NCI-H774 (cell line): ENCODE data around the gene KLF4.
"Not testable (repeated sequence)": the region's sequence is repeated elsewhere in the genome, so short reads cannot be mapped to it uniquely, and the experiment has no call there.

Experiments
- DNase-seq: peaks from one replicate; lab custom pipeline; 2025; lab: John Stamatoyannopoulos, UW

The KLF4 gene

DNA sequence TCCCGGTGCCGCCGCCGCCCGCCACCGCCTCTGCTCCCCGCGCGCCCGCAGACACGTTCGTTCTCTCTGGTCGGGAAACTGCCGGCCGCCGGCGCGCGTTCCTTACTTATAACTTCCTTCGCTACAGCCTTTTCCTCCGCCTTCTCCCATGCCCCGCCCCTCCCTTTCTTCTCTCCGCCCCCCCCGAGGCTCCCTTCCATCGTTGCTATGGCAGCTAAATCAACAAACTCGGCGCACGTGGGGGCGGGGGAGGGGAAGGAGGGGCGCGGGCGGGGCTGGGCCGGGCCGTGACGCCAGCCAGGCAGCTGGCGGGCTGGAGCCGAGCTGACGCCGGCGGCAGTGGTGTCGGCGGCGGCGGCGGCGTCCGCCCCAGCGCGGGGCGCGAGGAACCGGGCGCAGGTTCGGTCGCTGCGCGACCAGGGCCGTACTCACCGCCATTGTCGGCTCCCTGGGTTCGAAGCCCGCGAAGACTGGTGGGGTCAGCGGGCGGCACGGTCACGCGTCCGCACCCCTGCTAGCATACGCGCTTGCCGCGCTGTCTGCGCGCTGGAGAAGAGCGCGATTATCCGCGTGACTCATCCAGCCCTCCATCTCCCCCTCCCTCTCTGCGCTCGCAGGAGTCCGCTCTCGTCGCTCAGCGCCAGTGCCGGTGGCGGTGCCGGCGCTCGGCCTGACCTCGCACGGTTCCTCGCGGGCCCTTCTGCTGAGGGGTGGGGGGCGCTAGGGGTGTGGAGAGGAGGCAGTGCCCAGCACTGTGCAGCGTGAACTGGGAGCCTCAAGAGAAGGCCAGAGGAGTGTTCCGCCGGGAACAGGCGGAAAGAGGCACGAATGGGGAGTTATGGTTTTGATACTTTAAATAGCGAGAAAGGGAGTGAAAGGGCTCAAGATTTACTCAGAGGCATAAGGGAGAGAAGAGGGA lies at the start of gene KLF4:
TSS of gene KLF4 (minus strand) at position 83 of the 919 bp plus-strand sequence. CDS start 597 bp downstream, outside the sequence.
- DNase-seq = peak; percentile 91

DNA sequence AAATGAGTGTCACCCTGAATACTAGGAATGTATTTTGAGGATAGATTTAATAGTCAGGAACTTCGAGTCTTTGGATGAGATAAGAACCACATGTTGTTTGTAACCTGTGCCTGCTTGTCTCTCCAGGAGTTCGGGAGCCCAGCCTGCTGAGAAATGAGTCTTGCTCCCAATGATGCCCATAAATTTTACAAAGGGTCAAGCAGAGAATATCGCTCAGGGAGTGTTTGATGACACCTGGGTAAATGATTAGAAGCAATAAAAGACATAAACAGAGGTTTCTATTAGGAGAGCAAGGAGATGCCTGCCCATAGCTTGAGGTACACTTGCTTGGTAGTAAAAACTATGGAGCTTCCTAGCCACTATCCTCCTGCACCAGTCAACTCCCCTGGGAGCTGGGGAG lies 46.9 kb upstream of the KLF4 start:
- DNase-seq = no peak

DNA sequence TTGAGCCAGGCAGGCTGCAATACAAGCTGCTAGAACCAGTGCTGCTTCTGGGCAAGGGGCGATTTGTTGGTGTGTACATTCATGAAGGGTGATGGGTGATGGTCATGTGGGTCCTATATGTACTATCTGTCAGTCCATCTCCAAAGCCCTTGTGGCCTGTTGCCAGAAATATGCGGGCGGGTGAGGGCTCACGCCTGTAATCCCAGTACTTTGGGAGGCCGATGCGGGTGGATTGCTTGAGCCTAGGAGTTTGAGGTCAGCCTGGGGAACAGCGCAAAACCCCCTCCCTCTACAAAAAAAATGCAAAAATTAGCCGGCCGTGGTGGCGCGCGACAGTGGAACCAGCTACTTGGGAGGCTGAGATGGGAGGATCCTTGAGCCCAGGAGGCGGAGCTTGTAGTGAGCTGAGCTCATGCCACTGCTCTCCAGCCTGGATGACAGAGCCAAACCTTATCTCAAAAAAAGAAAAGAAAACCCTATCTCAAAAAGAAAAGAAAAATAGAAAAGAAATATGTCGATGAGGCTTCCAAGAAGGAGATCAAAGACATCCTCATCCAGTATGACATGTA lies 45.0 kb upstream of the KLF4 start:
- DNase-seq = no peak

DNA sequence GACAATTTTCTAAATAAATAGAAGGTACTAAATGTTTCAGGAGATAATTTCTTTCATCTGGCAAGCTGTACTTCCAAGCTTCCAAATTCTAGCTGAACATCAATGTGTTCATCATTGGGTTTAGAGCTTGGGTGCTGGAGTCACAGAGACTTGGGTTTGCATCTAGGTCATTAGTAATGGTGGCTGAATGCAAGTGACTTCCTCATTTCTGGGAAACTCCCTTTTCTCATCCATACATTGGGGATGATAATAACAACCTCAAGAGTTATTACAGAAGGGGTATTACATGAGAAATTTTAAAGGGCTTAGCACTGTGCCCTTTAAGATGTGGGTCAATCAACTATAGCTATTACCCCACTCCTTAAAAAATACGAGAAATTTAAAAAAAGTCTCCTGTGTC lies 41.1 kb upstream of the KLF4 start:
- DNase-seq = no peak

DNA sequence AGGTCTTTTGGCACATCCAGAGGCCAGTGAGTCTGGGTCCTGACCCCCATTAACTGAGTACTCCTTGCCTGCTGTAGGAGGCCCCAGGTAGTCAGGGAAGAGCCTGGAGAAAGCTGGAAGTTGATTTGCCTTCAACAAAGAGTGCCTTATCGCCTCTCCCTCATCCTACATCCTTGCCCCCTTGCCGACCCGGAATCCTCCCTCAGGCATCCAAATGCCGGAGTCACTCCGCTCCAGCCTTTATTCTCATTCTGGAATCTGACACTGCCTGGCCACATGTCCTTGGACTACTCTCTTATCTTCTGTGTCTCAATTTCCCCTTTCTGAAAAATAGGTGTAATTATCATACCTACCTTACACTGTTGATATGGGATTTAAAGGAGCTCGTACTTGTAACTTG lies 39.1 kb upstream of the KLF4 start:
- DNase-seq = no peak

DNA sequence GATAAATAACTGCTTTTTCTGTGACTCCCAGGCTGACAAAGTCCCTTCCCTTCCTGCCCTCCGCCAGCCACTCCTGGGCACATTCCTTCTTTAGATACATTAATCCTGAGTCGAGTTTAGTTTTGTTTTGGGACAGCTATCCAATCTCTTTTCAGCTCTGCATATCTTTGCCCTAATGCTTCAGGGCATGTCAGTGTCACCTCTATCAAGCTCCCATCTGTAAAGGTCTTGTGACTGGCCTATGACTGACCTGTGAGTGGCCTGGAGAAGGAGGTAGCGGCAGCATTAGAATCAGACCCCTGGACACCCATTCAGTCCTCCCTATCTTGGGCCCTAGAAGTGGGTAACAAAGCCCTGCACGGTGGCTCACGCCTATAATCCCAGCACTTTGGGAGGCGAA lies 34.0 kb upstream of the KLF4 start:
- DNase-seq = no peak

DNA sequence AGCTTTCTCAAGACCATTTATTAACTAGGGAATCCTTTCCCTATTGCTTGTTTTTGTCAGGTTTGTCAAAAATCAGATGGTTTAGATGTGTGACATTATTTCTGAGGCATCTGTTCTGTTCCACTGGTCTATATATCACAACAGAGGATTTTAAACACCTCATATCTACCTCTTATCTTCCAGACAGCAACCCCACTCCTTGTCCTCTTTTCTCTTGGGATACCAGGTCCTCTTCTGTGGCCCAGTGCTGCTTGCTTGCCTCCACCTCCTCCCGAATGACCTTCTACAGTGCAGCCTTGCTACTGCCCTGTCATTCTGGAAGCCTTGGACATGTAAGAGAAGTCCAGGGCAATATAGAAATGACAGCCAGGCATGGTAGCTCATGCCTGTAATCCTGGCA lies 30.6 kb upstream of the KLF4 start:
- no peak for DNase-seq

DNA sequence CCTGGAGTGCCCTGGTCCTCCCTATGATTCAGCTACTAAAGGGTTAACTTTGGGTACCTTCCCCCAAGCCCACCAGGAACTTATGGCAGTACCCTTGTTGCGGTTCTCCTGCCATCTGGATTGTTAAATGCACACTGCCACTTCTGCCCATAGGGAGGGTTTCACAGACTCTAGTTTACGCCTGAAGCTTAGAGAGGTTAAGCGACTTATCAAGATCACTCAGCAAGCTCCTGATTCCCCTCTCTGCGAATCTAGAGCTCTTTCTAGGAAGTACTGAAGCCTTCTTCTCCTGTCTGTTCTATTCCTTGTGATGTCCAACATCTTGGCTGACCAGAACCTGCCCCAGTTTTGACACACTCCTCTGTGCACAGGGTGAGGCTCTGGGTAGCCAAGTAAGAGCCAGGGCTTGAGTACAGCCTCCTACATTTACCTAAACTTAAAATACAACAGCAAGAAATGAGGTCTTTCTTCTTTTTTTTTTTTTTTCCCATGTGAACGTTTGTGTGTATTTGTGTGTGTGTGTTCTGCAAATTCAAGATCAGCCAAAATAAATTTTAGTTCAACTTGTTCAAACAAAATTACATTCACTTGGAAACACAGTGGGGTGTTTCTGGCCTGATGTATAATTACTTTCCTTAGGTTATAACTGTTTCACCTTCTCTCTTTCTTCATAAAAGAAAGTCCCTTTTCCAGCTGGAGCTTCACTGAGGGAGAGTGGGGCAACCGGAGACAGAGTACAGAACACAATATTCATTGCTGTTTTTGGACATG lies 28.7 kb upstream of the KLF4 start:
- DNase-seq = no peak

DNA sequence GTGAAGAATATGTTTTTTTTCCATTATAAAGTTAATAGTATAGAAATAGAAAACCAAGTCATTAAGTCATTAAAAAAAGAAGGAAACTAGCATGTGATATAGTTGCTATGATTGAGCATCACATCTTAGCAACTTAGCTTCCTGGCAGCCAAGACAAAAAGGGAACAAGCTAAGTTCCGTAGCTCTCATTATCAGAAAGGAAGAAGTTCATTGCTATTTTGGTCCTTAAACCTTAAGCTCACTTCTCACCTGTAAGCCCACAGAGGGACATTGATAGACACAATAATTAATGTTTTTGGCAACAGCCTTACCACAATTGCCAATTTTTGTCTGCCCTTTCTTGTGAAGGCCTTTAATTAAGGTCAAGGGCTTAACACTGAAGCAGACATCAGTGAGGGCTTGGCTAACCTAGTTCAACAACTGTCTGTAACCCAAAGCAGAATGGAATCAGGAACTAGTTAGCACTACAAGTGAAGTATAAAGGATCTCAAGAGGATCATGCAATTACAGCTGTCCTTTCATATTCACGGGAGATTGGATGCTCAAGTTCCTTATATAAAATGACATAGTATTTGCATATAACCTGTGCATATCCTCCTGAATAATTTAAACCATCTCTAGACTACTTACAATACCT lies 24.0 kb upstream of the KLF4 start:
- no peak for DNase-seq

DNA sequence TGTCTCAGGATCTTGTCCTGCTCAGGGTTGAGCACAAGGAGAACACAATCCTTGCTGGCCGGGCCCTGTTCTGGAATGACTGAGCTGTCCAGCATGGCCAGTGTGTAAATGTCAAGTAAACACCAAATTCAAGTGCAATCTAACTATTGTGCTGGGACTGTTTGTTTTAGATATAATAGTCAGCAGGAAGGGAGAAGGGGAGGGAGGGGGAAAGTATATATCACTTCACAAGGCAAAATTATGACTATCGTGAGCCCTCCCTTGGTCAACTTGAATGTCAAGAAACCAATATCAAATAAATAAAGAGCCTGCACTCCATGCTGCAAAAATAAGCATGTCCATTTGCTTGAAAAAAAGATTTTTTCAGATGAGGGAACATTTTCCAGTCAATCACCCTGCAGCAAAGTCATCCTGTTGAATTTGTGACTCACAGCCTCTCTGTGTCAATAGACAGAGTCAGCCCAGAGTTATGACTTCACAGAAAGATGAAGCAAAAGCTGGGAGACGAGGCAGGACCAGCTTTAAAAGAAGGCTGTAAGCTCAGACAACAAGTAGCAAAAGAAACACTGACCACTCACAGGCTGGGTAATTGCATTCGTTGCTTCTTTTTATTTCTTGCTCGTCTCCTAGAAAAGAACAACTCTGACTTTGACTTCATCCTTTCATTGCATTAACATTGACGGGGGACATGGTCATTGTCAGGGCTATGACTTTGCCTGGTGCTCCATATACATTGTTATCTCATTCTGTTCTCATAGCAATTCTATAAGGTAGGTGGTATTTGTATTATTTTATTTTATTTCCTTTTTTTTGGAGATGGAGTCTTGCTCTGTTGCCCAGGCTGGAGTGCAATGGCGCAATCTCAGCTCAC lies 15.3 kb upstream of the KLF4 start:
- peak; percentile 45 for DNase-seq

DNA sequence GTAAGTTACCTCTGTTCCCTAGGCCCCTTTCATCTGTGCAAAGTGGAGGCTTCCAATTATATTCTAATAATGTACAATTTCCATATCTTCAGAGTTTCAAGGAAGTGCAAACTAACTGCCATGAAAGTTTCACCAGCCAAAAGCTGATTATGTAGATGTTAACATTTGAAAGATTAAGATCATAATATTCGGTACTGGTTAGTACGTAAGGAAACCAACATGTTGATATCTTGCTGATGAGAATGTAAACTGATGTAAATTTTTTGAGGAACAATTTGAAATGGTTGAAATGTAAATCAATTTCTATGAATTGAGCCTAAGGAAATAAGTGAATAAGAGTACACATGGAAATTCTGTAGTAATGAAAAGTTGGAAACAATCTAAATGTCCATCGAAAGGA lies 12.9 kb upstream of the KLF4 start:
- DNase-seq = no peak

DNA sequence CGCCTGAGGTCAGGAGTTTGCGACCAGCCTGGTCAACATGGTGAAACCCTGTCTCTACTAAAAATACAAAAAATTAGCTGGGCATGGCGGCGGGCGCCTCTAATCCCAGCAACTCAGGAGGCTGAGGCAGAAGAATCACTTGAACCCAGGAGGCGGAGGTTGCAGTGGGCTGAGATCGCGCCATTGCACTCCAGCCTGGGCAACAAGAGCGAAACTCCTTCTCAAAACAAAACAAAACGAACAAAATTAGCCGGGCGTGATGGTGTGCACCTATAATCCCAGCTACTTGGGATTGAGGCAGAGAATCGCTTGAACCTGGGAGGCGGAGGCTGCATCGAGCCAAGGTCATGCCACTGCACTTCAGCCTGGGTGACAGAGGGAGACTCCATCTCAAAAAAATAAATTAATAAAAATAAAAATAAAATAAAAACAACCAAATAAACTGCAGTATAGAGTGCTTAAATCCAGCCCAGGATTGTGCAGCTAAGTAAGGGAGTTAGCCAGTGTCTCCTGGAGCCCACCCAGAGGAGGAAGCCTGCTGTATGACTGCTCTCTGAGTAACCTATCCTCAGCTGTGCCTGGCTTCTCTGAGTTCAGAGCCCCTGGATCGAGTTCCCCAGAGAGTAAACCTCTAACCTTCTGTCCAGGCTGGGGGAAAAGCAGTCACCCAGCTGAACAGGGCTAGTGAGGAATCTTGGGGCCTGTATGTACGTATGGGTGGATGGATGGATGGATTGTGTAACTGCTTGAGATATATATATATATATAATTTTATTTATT lies 11.0 kb upstream of the KLF4 start:
- not testable (repeated sequence) for DNase-seq

DNA sequence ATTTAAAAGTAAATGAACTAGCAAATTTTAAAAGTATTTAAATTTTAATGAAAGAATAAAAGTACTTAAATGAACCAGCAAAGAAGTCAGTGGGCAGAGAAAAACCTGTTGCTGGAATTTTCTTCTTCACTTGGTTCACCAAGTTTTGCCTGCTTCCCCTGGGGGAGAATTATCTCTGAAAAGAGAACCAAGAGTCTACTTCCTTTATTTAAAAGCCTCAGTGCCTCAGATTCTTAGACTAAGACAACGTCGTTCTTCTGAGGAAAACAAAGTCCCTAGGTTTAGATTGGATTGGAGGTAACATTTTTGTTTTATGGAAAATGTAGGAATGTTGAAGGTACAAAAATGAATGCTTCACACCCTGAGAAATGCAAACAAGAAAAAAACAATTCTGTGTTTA lies 7.4 kb upstream of the KLF4 start:
- no peak for DNase-seq

DNA sequence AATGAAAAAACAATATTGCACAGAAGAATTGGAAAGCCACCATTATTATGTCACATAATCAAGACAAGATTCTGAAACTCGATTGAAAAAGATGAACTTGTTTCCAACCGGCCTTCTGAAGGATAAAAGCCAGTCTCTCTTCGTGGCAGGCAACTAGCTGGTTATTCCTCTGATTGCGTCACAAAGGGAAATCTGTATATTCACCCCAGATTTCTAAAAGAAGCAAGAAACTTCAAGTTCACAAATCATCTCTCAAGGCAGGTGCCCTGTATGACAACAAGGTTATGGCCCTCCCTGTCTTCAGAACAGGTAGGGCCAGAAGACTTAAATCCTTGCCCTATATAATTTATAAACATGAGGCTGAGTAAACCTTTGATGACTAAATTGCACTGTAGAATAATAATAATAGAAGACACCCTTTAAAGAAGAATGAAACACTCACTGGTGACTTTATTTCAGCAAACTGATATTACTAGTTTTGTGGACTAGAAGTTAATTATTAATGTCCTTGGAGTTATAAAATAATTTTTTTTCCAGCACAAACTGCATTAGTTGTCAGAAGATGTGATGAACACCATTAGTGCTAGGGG lies 2.9 kb upstream of the KLF4 start:
- DNase-seq = no peak

DNA sequence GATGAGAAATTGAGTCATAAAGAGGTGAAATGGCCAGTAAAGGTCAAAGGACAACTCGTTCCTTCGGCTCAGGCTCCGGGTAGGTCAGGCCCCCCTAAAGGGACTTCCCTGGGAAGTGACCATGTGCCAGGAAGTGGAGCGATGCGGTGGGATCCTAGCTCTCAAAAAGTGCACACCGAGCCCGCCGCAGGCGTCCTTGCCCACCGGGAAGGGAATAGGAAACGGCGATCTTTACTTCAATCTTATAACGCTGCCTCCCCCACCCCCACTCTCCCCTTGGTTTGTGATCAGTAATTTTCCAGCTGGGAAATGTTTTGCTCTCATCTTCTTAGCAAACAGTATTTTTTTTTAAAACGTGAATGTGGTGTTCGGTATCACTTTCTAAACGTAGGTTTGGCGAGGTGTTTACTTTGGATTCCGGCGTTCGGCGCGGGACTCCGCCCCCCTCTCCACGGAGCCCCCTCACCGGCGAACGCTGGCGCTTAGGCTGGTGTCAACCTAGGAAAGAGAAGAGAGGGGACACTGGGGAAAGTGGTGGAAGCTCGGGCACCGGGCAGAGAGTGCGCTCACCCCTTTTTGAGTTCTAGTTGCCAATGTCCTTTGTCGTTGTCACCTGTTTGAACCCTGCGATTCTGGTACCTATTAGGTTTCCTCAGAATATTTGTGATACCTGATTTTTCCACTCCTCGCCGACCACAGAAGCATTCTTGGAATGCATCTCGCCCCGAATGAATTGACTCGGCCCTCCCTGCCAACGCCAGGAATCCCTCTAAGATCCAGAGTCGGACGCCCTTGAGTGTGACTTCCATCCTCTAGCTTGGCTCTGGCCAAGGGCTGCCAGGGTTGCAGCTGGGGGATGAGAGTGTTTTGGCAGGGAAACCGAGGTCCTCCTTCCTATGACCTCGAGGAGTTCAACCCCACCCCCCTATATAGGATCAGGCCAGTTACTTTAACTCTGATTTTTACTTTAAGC lies 1.8 kb upstream of the KLF4 start:
- DNase-seq = no peak

DNA sequence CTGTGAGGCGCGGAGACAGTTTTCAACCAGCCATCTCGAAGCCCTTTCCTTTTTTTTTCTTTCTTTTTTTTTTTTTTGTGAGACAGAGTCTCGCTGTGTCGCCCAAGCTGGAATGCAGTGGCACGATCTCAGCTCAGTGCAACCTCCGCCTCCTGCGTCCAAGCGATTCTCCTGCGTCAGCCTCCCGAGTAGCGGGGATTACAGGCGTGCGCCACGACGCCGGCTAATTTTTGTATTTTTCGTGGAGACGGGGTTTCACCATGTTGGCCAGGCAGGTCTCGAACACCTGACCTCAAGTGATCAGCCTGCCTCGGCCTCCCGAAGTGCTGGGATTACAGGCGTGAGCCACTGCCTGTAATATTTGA lies 1.0 kb upstream of the KLF4 start:
- not testable (repeated sequence) for DNase-seq

DNA sequence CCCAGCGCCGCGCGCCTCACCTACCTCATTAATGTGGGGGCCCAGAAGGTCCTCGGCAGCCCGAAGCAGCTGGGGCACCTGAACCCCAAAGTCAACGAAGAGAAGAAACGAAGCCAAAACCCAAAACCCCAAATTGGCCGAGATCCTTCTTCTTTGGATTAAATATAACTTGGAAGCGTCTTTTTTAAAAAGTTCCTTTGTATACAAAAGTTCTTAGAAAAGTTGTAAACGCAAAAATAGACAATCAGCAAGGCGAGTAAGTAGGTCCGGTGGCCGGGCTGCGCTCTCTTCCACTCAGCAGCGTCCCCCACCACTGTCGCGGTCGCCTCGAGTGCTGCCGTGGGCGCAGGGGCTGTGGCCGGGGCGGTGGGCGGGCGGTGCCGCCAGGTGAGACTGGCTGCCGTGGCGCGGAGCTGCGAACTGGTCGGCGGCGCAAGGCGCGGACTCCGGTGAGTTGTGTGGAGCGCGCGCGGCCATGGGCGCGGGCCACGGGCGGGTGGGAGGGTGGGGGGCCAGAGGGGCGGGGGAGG lies 360 bp downstream of the KLF4 start:
- peak; percentile 60 for DNase-seq

DNA sequence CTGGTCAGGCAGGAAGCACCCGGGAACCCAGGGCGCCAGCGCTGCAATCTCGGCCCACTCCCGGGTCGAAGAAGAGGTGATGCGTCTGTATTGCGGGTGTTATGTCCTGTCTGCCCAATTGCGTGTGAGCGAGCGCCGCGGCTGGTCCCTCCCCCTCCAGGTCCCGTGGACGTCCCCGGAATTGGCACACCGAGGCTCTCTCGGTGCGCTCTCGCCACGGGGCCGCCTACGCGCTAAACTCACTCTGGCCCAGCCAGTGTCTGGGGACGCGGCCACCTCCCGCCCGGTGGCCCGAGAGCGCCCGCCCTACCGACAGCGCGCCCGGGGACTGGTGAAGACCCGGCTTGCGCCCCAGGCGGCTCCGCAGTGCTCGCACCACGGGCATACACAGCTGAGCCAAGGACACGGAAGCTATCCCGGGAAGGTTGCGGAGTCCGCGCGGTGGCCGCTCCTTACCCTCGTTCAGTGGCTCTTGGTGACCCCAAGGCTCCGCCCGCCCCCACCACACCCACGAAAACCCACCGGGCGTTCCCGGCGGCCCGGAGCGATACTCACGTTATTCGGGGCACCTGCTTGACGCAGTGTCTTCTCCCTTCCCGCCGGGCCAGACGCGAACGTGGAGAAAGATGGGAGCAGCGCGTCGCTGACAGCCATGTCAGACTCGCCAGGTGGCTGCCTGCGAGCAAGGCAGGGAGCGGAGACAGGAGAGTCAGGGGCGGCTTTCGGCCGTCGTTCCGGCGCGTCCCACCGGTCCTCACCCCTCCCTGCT lies 1.0 kb downstream of the KLF4 start:
- no peak for DNase-seq
